Suprapubic skin (tissue), 4 donors: ENCODE data around the gene HSPA12B.

Experiments used
- CTCF ChIP-seq, 2 donors: fragments of 200-600 bp in 1 of 2; fragments of 450-650 bp in 1 of 2; sonication (generic) in 1 of 2; IDR thresholded peaks; one replicate each; pipeline ENCODE4 v1.5.1; 2016 to 2019; ENCODE audit warnings: antibody characterized with exemption in 2 of 2, mild to moderate bottlenecking in 1 of 2, moderate library complexity in 1 of 2
- POLR2A ChIP-seq, 2 donors: fragments of 450-650 bp; IDR thresholded peaks; one replicate each; pipeline ENCODE4 v1.6.1; 2017; ENCODE audit warnings: antibody characterized with exemption in 2 of 2, mild to moderate bottlenecking in 2 of 2, moderate library complexity in 2 of 2
- POLR2AphosphoS5 ChIP-seq, 3 donors: sonication (generic); formaldehyde crosslinking; IDR thresholded peaks; one replicate each; pipeline ENCODE4 v1.6.1; 2017; ENCODE audit warnings: antibody characterized with exemption in 3 of 3

DNA sequence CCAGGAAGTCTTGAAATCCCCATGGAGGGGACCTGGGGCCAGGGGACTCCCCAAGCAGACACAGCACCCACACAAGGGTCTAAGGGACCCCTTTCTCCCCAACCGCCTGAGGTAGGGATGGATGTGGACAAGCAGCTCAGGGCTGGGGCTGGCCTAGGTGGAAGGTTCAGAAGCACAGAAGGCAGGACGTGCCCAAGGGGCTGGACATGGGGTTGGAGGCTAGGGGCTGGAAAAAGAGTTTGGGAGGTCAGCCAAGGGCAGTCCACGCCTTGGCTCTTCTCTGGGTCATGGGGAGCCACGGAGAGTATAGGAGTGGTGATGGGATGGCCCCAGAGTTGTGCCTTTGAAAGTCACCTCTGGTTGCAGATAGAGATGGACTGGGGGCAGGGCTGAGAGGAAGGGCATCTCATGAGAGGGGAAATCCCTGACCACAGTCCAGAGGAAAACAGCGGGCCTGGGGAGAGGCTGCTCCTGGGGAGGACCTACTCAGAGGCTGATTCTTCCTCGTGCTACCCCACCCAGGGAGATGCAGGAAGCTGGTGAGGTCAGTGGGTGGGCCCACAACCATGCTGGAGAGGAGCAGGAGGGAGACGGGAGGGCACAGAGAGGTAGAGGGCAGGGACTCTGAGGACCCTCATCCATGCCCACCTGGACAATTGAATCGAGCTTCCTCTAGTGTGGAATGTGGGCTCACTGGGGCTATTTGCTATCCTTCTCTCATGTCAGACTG, 2.5 kb upstream of the HSPA12B start:
- TF ChIP-seq CTCF (IDR thresholded peaks at IDR 0.05) (no peak), POLR2AphosphoS5 (IDR thresholded peaks at IDR 0.05) (no peak), POLR2A (IDR thresholded peaks at IDR 0.05) (no peak)
